Naive thymus-derived CD4-positive, alpha-beta T cell (primary cell): Measurements from ENCODE around the gene ABCC5. TPM values are rescaled to one million over a fixed set of nuclear protein-coding genes. Genes with fewer than 3 reads are reported as not detected.

Experiments
- ATAC-seq: fragments of 150-1000 bp; cut with Tn5 transposase; 2 replicates; pipeline ENCODE4 v1.10.0; 2021; ENCODE audit warnings: mild to moderate bottlenecking, moderate library complexity
- CTCF ChIA-PET: fragments of 350-600 bp; sonication (Branson Sonifier 250); formaldehyde crosslinking; loops from one replicate; lab custom pipeline; 2021; ENCODE audit warnings: antibody characterized with exemption; lab: Charles Lee
- POLR2A ChIA-PET: fragments of 350-600 bp; sonication (Branson Sonifier 250); formaldehyde crosslinking; loops from one replicate; lab custom pipeline; 2021; ENCODE audit warnings: antibody characterized with exemption, inconsistent platforms; lab: Charles Lee
- DNase-seq, 9 donors: peaks; one replicate each; pipeline versions ENCODE4 v3.0.0 to v3.0.0-alpha.2; 2020 to 2022; ENCODE audit warnings: mixed read lengths in 1 of 9
- H3K27ac ChIP-seq: one replicate; pipeline ENCODE4 v1.7.0; 2013; ENCODE audit warnings: mild to moderate bottlenecking, low read depth, low read length, moderate library complexity
- H3K27me3 ChIP-seq, 2 donors: one replicate each; pipeline ENCODE4 v1.7.0; 2013; ENCODE audit warnings: low read length in 2 of 2, mild to moderate bottlenecking in 2 of 2, moderate library complexity in 2 of 2; ENCODE audit not compliant: control insufficient read depth in 2 of 2, insufficient read depth in 2 of 2
- H3K36me3 ChIP-seq, 3 experiments: 1 replicate in 2 of 3; 2 replicates in 1 of 3; pipeline ENCODE4 v1.7.0; 2013; ENCODE audit warnings: low read length in 3 of 3, mild to moderate bottlenecking in 3 of 3, moderate library complexity in 1 of 3; ENCODE audit not compliant: insufficient read depth in 3 of 3, control insufficient read depth in 2 of 3
- H3K4me1 ChIP-seq, 2 donors: one replicate each; pipeline ENCODE4 v1.7.0; 2013; ENCODE audit warnings: low read length in 2 of 2, mild to moderate bottlenecking in 2 of 2, moderate library complexity in 1 of 2; ENCODE audit not compliant: control insufficient read depth in 2 of 2, insufficient read depth in 2 of 2
- H3K4me3 ChIP-seq: 2 replicates; pipeline ENCODE4 v1.7.0; 2013; ENCODE audit warnings: mild to moderate bottlenecking, low read length
- H3K9me3 ChIP-seq, 3 experiments: 1 replicate in 2 of 3; 2 replicates in 1 of 3; pipeline ENCODE4 v1.7.0; 2013; ENCODE audit warnings: low read length in 3 of 3; ENCODE audit not compliant: control insufficient read depth in 2 of 3
- H3K27ac Mint-ChIP-seq, 9 donors: one replicate each; pipeline ENCODE4 v1.8.0; 2020 to 2022; ENCODE audit warnings: mixed read lengths in 9 of 9, mild to moderate bottlenecking in 8 of 9, moderate library complexity in 5 of 9, inconsistent platforms in 2 of 9
- H3K27me3 Mint-ChIP-seq, 5 donors: one replicate each; pipeline ENCODE4 v1.8.0; 2021 to 2022; ENCODE audit warnings: mixed read lengths in 5 of 5, mild to moderate bottlenecking in 1 of 5
- H3K36me3 Mint-ChIP-seq, 5 donors: one replicate each; pipeline ENCODE4 v1.8.0; 2020 to 2022; ENCODE audit warnings: mixed read lengths in 5 of 5, mild to moderate bottlenecking in 3 of 5, inconsistent platforms in 1 of 5
- H3K4me1 Mint-ChIP-seq, 7 donors: one replicate each; pipeline ENCODE4 v1.8.0; 2020 to 2022; ENCODE audit warnings: mixed read lengths in 7 of 7, mild to moderate bottlenecking in 3 of 7, inconsistent platforms in 1 of 7
- H3K4me3 Mint-ChIP-seq, 10 donors: one replicate each; pipeline ENCODE4 v1.8.0; 2020 to 2022; ENCODE audit warnings: mild to moderate bottlenecking in 10 of 10, mixed read lengths in 10 of 10, moderate library complexity in 6 of 10, inconsistent platforms in 2 of 10
- H3K9me3 Mint-ChIP-seq, 11 donors: one replicate each; pipeline ENCODE4 v1.8.0; 2020 to 2022; ENCODE audit warnings: mixed read lengths in 11 of 11, mild to moderate bottlenecking in 4 of 11, inconsistent platforms in 1 of 11, moderate library complexity in 1 of 11
- intact Hi-C, 2 donors: fragments of 100-400 bp; cut with micrococcal nuclease; formaldehyde crosslinking; loops; one replicate each; pipeline ENCODE4 v1.15.1; 2023
- polyA plus RNA-seq, 2 donors: library from polyadenylated mRNA; unstranded; fragments of 300-500 nt; fragmentation: Illumina TruSeq; gene quantifications; one replicate each; pipeline ENCODE4 v1.2.3, GENCODE V29; 2021
- total RNA-seq, 6 experiments: library from RNA in 5 of 6; stranded (reverse) in 5 of 6; gene quantifications; 1 replicate in 5 of 6; 2 replicates in 1 of 6; pipeline ENCODE4 v1.2.3 and lab custom pipeline; 2021 to 2026

ABCC5 gene
- total and polyA plus RNA-seq, 7 experiments from 2014 or later, result 8.6 to 50.4 (median 24.7) TPM

- Mint-ChIP-seq H3K9me3 (peaks cover 0 to 3% (median 0%) of the 10 kb centered on the region in 11 donors), H3K27ac (no peak overlapping the region), H3K4me3 (no peak overlapping the region), H3K4me1 (no peaks in the 10 kb centered on the region), H3K27me3 (peaks cover 5 to 17% (median 8%) of the 10 kb centered on the region in 5 donors), H3K36me3 (peaks cover 0 to 4% (median 0%) of the 10 kb centered on the region in 5 donors)
- no peak for ATAC-seq
- no peak for DNase-seq
- Histone ChIP-seq H3K4me1 (no peaks in the 10 kb centered on the region), H3K36me3 (no peaks in the 10 kb centered on the region), H3K27ac (no peak overlapping the region), H3K4me3 (no peak overlapping the region), H3K9me3 (no peaks in the 10 kb centered on the region), H3K27me3 (no peaks in the 10 kb centered on the region)
- intact Hi-C loops, result loop anchor here (1.0 to 2.0 kb wide), 2 partner anchors 112 kb away; partner anchors contain the start of gene ABCC5 (in 2 of the 2)
- ChIA-PET CTCF (interaction anchor here (0.7 kb wide), 1 partner anchor 262 kb away, joined by 3 read pairs; no protein-coding TSS in a partner anchor), POLR2A (no interaction called here)
Measured at GRCh38 chr3:183904833-183905780, 112.6 kb downstream of the ABCC5 start.

GRCh38 chr3:183898028-183898431, 119.7 kb downstream of the ABCC5 start:
- H3K4me1 ChIP-seq, result no peaks in the 10 kb centered on the region
- H3K27me3 Mint-ChIP-seq, result peaks cover 14 to 26% (median 16%) of the 10 kb centered on the region in 5 donors
- intact Hi-C loops, result loop anchor here in 1 of 2 donors (5.0 kb wide), 1 partner anchor 644 kb away; no protein-coding TSS in a partner anchor
- no peak for DNase-seq
- no peak overlapping the region for H3K4me3 ChIP-seq
- no peak overlapping the region for H3K27ac Mint-ChIP-seq
- no peaks in the 10 kb centered on the region for H3K36me3 ChIP-seq
- H3K27me3 ChIP-seq, result peaks cover 0 to 3% of the 10 kb centered on the region in 2 donors
- peaks cover 0 to 6% (median 0%) of the 10 kb centered on the region in 5 donors for H3K36me3 Mint-ChIP-seq
- peaks cover 0 to 5% (median 0%) of the 10 kb centered on the region in 11 donors for H3K9me3 Mint-ChIP-seq
- CTCF ChIA-PET, result interaction anchor here (0.9 kb wide), 2 partner anchors 238 to 357 kb away, joined by 4 to 5 read pairs; no protein-coding TSS in a partner anchor
- peaks cover 0 to 6% (median 0%) of the 10 kb centered on the region in 7 donors for H3K4me1 Mint-ChIP-seq
- H3K4me3 Mint-ChIP-seq, result no peak overlapping the region
- H3K27ac ChIP-seq, result no peak overlapping the region
- no peak for ATAC-seq
- H3K9me3 ChIP-seq, result no peaks in the 10 kb centered on the region
- POLR2A ChIA-PET, result no interaction called here

- DNase-seq (no peak), ATAC-seq (no peak)
- peaks cover 0 to 5% (median 0%) of the 10 kb centered on the region in 11 donors for H3K9me3 Mint-ChIP-seq
- peaks cover 0 to 3% of the 10 kb centered on the region in 2 donors for H3K27me3 ChIP-seq
- no peak overlapping the region for H3K4me3 ChIP-seq
- no peaks in the 10 kb centered on the region for H3K36me3 ChIP-seq
- H3K4me1 ChIP-seq, result no peaks in the 10 kb centered on the region
- CTCF ChIA-PET, result interaction anchor here (0.6 to 0.9 kb wide), 3 partner anchors 239 to 490 kb away, joined by 4 to 6 read pairs (median 5); no protein-coding TSS in a partner anchor
- H3K27ac Mint-ChIP-seq, result no peak overlapping the region
- no peak overlapping the region for H3K4me3 Mint-ChIP-seq
- peaks cover 0 to 6% (median 0%) of the 10 kb centered on the region in 5 donors for H3K36me3 Mint-ChIP-seq
- POLR2A ChIA-PET, result no interaction called here
- H3K4me1 Mint-ChIP-seq, result peaks cover 0 to 6% (median 0%) of the 10 kb centered on the region in 7 donors
- intact Hi-C loops, result loop anchor here in 1 of 2 donors (5.0 kb wide), 1 partner anchor 645 kb away; no protein-coding TSS in a partner anchor
- peaks cover 14 to 31% (median 17%) of the 10 kb centered on the region in 5 donors for H3K27me3 Mint-ChIP-seq
- no peaks in the 10 kb centered on the region for H3K9me3 ChIP-seq
- H3K27ac ChIP-seq, result no peak overlapping the region
Measured at GRCh38 chr3:183897606-183898005, 120.1 kb downstream of the ABCC5 start.

- Mint-ChIP-seq H3K36me3 (peaks cover 0 to 6% (median 0%) of the 10 kb centered on the region in 5 donors), H3K27ac (no peak overlapping the region), H3K9me3 (peaks cover 0 to 5% (median 0%) of the 10 kb centered on the region in 11 donors), H3K4me3 (no peak overlapping the region), H3K27me3 (peaks cover 14 to 32% (median 14%) of the 10 kb centered on the region in 5 donors), H3K4me1 (peaks cover 0 to 6% (median 0%) of the 10 kb centered on the region in 7 donors)
- ATAC-seq (no peak), DNase-seq (no peak)
- intact Hi-C loops, result loop anchor here in 1 of 2 donors (5.0 kb wide), 1 partner anchor 646 kb away; no protein-coding TSS in a partner anchor
- Histone ChIP-seq H3K36me3 (no peaks in the 10 kb centered on the region), H3K4me1 (no peaks in the 10 kb centered on the region), H3K4me3 (no peak overlapping the region), H3K9me3 (no peaks in the 10 kb centered on the region), H3K27ac (no peak overlapping the region), H3K27me3 (peaks cover 0 to 3% of the 10 kb centered on the region in 2 donors)
- CTCF ChIA-PET, result interaction anchor here (0.6 to 2.3 kb wide), 6 partner anchors 11 to 641 kb away, joined by 4 to 11 read pairs (median 5); partner anchors contain the start of genes EEF1AKMT4 and PARL
- POLR2A ChIA-PET, result interaction anchor here (0.6 kb wide), 1 partner anchor 128 kb away, joined by 3 read pairs; no protein-coding TSS in a partner anchor
Measured at GRCh38 chr3:183896610-183897009, 121.1 kb downstream of the ABCC5 start.

- intact Hi-C loops, result loop anchor here in 1 of 2 donors (5.0 kb wide), 1 partner anchor 646 kb away; no protein-coding TSS in a partner anchor
- DNase-seq (no peak), ATAC-seq (no peak)
- peaks cover 0 to 6% (median 0%) of the 10 kb centered on the region in 7 donors for H3K4me1 Mint-ChIP-seq
- H3K4me3 Mint-ChIP-seq, result no peak overlapping the region
- Histone ChIP-seq H3K4me1 (no peaks in the 10 kb centered on the region), H3K9me3 (no peaks in the 10 kb centered on the region), H3K4me3 (no peak overlapping the region), H3K36me3 (no peaks in the 10 kb centered on the region), H3K27me3 (peaks cover 0 to 3% of the 10 kb centered on the region in 2 donors), H3K27ac (no peak overlapping the region)
- ChIA-PET POLR2A (interaction anchor here (0.6 to 1.3 kb wide), 2 partner anchors 12 to 128 kb away, joined by 3 to 4 read pairs; partner anchors contain the start of gene PARL), CTCF (interaction anchor here (0.6 to 2.3 kb wide), 12 partner anchors 11 to 668 kb away, joined by 3 to 11 read pairs (median 4); partner anchors contain the start of genes ABCC5, EEF1AKMT4 and PARL)
- no peak overlapping the region for H3K27ac Mint-ChIP-seq
- peaks cover 11 to 32% (median 14%) of the 10 kb centered on the region in 5 donors for H3K27me3 Mint-ChIP-seq
- peaks cover 0 to 6% (median 0%) of the 10 kb centered on the region in 5 donors for H3K36me3 Mint-ChIP-seq
- peaks cover 0 to 5% (median 0%) of the 10 kb centered on the region in 11 donors for H3K9me3 Mint-ChIP-seq
Measured at GRCh38 chr3:183896184-183896583, 121.5 kb downstream of the ABCC5 start.
